HUES6 (cell line): ENCODE data around the gene SLC1A4.

Source experiments
- H3K27ac ChIP-seq: 2 replicates; pipeline ENCODE4 v1.7.0; 2013; ENCODE audit warnings: low read depth, mild to moderate bottlenecking, low read length, inconsistent platforms
- H3K27me3 ChIP-seq: 2 replicates; pipeline ENCODE4 v1.6.1; 2013; ENCODE audit warnings: low read length; ENCODE audit not compliant: control insufficient read depth, insufficient read depth
- H3K36me3 ChIP-seq: 2 replicates; pipeline ENCODE4 v1.6.1; 2013; ENCODE audit warnings: low read length; ENCODE audit not compliant: control insufficient read depth, insufficient read depth
- H3K4me1 ChIP-seq: 2 replicates; pipeline ENCODE4 v1.6.1; 2013; ENCODE audit warnings: low read length; ENCODE audit not compliant: control insufficient read depth, insufficient read depth
- H3K4me3 ChIP-seq: 2 replicates; pipeline ENCODE4 v1.5.1; 2013; ENCODE audit warnings: low read depth, low read length
- H3K9ac ChIP-seq: one replicate; pipeline ENCODE4 v1.6.1; 2013; ENCODE audit warnings: mild to moderate bottlenecking, low read length
- H3K9me3 ChIP-seq: 2 replicates; pipeline ENCODE4 v1.6.1; 2013; ENCODE audit warnings: low read depth, low read length; ENCODE audit not compliant: control insufficient read depth, insufficient read depth

The SLC1A4 gene

GRCh38 chr2:65039640-65040039 is 50.4 kb downstream of the SLC1A4 start:
- H3K9ac ChIP-seq, result no peak overlapping the region
- H3K27ac ChIP-seq, result no peak overlapping the region
- H3K36me3 ChIP-seq, result peaks cover 26% of the 10 kb centered on the region
- no peaks in the 10 kb centered on the region for H3K27me3 ChIP-seq
- H3K9me3 ChIP-seq, result peaks cover 9% of the 10 kb centered on the region
- H3K4me3 ChIP-seq, result no peak overlapping the region
- no peaks in the 10 kb centered on the region for H3K4me1 ChIP-seq

DNA sequence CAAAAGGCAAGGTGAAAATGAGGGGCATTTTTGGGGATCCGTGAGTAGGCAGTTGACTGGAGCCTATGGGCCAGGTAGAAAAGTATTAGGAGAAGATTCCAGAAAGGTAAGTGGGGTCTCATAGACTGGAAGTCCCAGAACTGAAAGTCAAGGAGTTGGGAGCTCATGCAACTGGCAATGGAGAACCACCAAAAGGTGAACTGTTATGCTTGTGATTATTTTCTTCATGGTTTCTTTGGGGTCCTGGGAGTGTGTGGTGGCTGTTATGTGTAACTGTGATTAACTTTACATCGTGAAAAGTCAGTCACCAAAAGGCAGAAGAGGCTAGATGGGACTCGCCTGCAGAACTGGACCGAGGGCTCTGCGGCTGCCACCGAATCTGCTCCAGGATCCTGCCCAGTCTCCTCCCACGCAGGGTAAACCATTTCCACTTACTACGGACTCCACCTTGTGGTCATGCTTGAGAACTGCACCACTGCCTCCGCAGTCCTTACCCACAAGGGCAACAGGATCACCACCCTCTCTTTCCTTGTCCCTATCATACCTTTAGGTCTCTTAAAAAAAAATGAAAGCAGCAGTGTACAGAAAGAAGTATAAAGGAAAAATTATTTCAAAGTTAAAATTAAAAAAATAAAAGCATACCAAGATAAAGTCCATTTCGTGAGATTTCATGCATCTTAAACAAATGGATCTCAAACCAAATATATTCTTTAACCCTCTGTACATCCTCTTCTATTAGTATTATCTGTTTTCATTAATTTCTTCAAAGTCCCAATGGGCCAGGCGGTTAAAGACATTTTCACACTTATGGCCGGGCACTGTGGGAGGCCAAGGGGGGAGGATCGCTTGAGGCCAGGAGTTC is 51.4 kb downstream of the SLC1A4 start:
- Histone ChIP-seq H3K4me1 (peaks cover 8% of the 10 kb centered on the region), H3K9ac (no peak overlapping the region), H3K36me3 (peaks cover 26% of the 10 kb centered on the region), H3K4me3 (no peak overlapping the region), H3K27me3 (no peaks in the 10 kb centered on the region), H3K27ac (no peak overlapping the region), H3K9me3 (peaks cover 9% of the 10 kb centered on the region)

DNA sequence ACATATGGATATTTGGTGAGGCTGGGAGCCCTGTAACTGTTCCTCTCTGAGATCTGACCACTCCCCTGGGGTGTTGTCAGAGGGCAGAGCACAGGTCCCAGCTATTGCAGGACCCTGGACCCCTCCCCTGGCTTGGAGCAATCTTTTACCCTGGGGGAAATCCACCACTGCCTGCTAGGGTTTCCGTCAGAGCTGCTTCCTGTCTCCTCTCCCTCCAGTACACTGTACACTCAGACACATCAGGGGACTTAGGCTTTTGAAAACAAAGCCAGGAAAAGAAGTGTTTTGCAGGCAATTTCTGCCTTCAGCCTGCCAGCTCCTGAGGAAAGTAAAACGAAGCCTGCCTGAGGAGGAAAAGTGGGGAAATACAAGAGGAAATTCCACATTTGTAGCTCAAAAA is 53.8 kb downstream of the SLC1A4 start:
- H3K9me3 ChIP-seq, result peaks cover 16% of the 10 kb centered on the region
- H3K9ac ChIP-seq, result no peak overlapping the region
- no peak overlapping the region for H3K27ac ChIP-seq
- peaks cover 15% of the 10 kb centered on the region for H3K4me1 ChIP-seq
- H3K27me3 ChIP-seq, result no peaks in the 10 kb centered on the region
- no peak overlapping the region for H3K4me3 ChIP-seq
- peaks cover 29% of the 10 kb centered on the region for H3K36me3 ChIP-seq

GRCh38 chr2:65044097-65044735 is 55.0 kb downstream of the SLC1A4 start:
- H3K27me3 ChIP-seq, result no peaks in the 10 kb centered on the region
- H3K4me1 ChIP-seq, result peaks cover 15% of the 10 kb centered on the region
- no peak overlapping the region for H3K9ac ChIP-seq
- peaks cover 23% of the 10 kb centered on the region for H3K36me3 ChIP-seq
- H3K27ac ChIP-seq, result no peak overlapping the region
- no peak overlapping the region for H3K4me3 ChIP-seq
- H3K9me3 ChIP-seq, result peaks cover 28% of the 10 kb centered on the region

DNA sequence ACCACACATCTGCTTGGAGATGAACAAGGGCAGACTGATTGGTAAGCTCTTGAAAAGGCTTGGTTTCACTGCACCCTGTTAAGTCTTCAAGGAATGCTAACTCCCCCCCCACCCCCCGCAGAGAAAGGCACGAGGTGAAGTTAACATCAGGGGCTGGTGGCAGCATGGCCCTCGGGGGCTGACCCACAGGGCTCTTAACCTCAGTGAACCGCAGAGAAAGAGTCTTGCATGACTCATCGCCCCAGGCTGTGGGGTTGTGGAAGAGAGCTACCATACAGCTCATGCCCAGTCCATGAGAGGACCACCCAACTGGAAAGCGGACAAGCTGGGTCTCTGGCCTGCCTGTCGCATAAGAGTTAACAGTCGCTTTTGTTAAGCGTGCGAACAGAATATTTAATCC is 56.5 kb downstream of the SLC1A4 start:
- peaks cover 23% of the 10 kb centered on the region for H3K36me3 ChIP-seq
- H3K27me3 ChIP-seq, result no peaks in the 10 kb centered on the region
- H3K9ac ChIP-seq, result no peak overlapping the region
- H3K27ac ChIP-seq, result no peak overlapping the region
- H3K4me1 ChIP-seq, result peaks cover 18% of the 10 kb centered on the region
- peaks cover 28% of the 10 kb centered on the region for H3K9me3 ChIP-seq
- H3K4me3 ChIP-seq, result no peak overlapping the region

GRCh38 chr2:65046633-65047407 is 57.6 kb downstream of the SLC1A4 start:
- H3K4me3 ChIP-seq, result no peak overlapping the region
- H3K27me3 ChIP-seq, result no peaks in the 10 kb centered on the region
- H3K4me1 ChIP-seq, result peaks cover 18% of the 10 kb centered on the region
- H3K9ac ChIP-seq, result no peak overlapping the region
- H3K36me3 ChIP-seq, result peaks cover 23% of the 10 kb centered on the region
- H3K9me3 ChIP-seq, result peaks cover 28% of the 10 kb centered on the region
- H3K27ac ChIP-seq, result no peak overlapping the region

DNA sequence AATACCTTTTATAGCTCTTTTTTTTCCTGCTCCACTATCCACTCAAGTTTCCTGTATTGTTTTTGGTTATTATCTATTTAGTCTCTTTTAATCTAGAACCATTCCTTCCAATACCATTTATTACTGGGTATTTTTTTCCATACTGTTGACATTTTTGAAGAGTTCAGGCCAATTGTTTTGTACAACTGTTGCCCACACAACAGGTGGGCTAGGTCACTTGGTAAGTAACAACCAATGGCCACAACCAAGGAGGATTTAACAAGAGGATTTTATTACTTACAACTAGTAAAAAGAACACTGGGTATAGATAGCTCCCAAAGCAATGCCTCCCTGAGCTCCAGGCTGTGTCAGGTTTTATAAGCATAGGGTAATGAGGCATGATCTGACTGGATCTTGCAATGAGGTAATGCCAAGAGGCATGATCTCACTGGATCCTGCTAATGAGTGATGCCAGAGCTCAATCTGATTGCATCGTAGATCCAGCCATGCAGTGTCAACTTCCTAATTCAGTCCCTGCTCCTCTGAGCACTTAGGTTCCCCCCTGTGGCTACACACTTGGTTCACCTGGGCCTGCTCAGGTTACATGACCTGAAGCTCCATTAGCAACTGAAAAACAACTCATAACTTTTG is 59.9 kb downstream of the SLC1A4 start:
- H3K36me3 ChIP-seq, result peaks cover 13% of the 10 kb centered on the region
- H3K9ac ChIP-seq, result no peak overlapping the region
- peaks cover 18% of the 10 kb centered on the region for H3K4me1 ChIP-seq
- H3K4me3 ChIP-seq, result no peak overlapping the region
- peaks cover 23% of the 10 kb centered on the region for H3K9me3 ChIP-seq
- H3K27me3 ChIP-seq, result no peaks in the 10 kb centered on the region
- H3K27ac ChIP-seq, result peak overlapping the region; percentile 51; the same call in 1 of the 2 replicates

- Histone ChIP-seq H3K27ac (no peak overlapping the region), H3K4me3 (no peak overlapping the region), H3K9me3 (peaks cover 19% of the 10 kb centered on the region), H3K4me1 (peaks cover 11% of the 10 kb centered on the region), H3K27me3 (peaks cover 4% of the 10 kb centered on the region; the same call in 1 of the 2 replicates), H3K36me3 (peaks cover 8% of the 10 kb centered on the region), H3K9ac (no peak overlapping the region)
These were observed 61.7 kb downstream of the SLC1A4 start for GRCh38 chr2:65050931-65051330.

- H3K4me3 ChIP-seq, result no peak overlapping the region
- H3K4me1 ChIP-seq, result peaks cover 13% of the 10 kb centered on the region
These were observed 64.0 kb downstream of the SLC1A4 start for GRCh38 chr2:65053199-65053598.

GRCh38 chr2:65054749-65055421 is 65.7 kb downstream of the SLC1A4 start:
- H3K27me3 ChIP-seq, result peaks cover 4% of the 10 kb centered on the region; the same call in 1 of the 2 replicates
- peak overlapping the region; percentile 73; the same call in 1 of the 2 replicates for H3K4me3 ChIP-seq
- H3K27ac ChIP-seq, result no peak overlapping the region
- peaks cover 13% of the 10 kb centered on the region for H3K4me1 ChIP-seq
- H3K9me3 ChIP-seq, result no peaks in the 10 kb centered on the region
- H3K9ac ChIP-seq, result no peak overlapping the region
- no peaks in the 10 kb centered on the region for H3K36me3 ChIP-seq

More at GRCh38 chr2:65053199-65053598, 64.0 kb downstream of the SLC1A4 start:
- no peak overlapping the region for H3K27ac ChIP-seq
- peaks cover 4% of the 10 kb centered on the region; the same call in 1 of the 2 replicates for H3K27me3 ChIP-seq
- H3K36me3 ChIP-seq, result no peaks in the 10 kb centered on the region
- H3K9ac ChIP-seq, result no peak overlapping the region
- H3K9me3 ChIP-seq, result peaks cover 11% of the 10 kb centered on the region
